ENCODE data around the gene USH1C.

GRCh38 chr11:17556999-17557398 is 12.8 kb upstream of the USH1C start:
- TF ChIP-seq, protein P1, sequence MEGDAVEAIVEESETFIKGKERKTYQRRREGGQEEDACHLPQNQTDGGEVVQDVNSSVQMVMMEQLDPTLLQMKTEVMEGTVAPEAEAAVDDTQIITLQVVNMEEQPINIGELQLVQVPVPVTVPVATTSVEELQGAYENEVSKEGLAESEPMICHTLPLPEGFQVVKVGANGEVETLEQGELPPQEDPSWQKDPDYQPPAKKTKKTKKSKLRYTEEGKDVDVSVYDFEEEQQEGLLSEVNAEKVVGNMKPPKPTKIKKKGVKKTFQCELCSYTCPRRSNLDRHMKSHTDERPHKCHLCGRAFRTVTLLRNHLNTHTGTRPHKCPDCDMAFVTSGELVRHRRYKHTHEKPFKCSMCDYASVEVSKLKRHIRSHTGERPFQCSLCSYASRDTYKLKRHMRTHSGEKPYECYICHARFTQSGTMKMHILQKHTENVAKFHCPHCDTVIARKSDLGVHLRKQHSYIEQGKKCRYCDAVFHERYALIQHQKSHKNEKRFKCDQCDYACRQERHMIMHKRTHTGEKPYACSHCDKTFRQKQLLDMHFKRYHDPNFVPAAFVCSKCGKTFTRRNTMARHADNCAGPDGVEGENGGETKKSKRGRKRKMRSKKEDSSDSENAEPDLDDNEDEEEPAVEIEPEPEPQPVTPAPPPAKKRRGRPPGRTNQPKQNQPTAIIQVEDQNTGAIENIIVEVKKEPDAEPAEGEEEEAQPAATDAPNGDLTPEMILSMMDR (conservative IDR thresholded peaks at IDR 0.05) = no peak
- no peak for TF ChIP-seq ZFX (IDR thresholded peaks at IDR 0.05)

All from C4-2B (cell line).